Fibroblast of skin of right biceps (primary cell): Measurements from ENCODE around the gene PKD1L1.

ENCODE experiments used
- DNase-seq: peaks from one replicate; pipeline ENCODE4 v3.0.0-alpha.2; 2013

Gene PKD1L1

GRCh38 chr7:47725031-47725780 lies 223.1 kb downstream of the PKD1L1 start:
- no peak for DNase-seq
